CD8-positive, alpha-beta memory T cell (primary cell): Measurements from ENCODE around the gene HIVEP2. TPM values are rescaled to one million over a fixed set of nuclear protein-coding genes. Genes with fewer than 3 reads are reported as not detected.
A peak's percentile ranks its signal among the peaks of the same experiment; 100 is the strongest.

Source experiments
- CTCF ChIA-PET: fragments of 350-600 bp; sonication (Branson Sonifier 250); formaldehyde crosslinking; loops from one replicate; lab custom pipeline; 2021; ENCODE audit warnings: antibody characterized with exemption; lab: Charles Lee
- POLR2A ChIA-PET: fragments of 350-600 bp; sonication (Branson Sonifier 250); formaldehyde crosslinking; loops from one replicate; lab custom pipeline; 2021; ENCODE audit warnings: antibody characterized with exemption; lab: Charles Lee
- DNase-seq, 5 donors: peaks; one replicate each; pipeline versions ENCODE4 v3.0.0 to v3.0.0-alpha.2; 2020 to 2022; ENCODE audit warnings: mixed read lengths in 1 of 5
- H3K27ac ChIP-seq: one replicate; pipeline ENCODE4 v1.7.0; 2013; ENCODE audit warnings: low read depth, mild to moderate bottlenecking, low read length, moderate library complexity
- H3K27me3 ChIP-seq: 2 replicates; pipeline ENCODE4 v1.7.0; 2013; ENCODE audit warnings: low read length, mild to moderate bottlenecking; ENCODE audit not compliant: insufficient read depth, poor library complexity, severe bottlenecking
- H3K36me3 ChIP-seq: 2 replicates; pipeline ENCODE4 v1.7.0; 2013; ENCODE audit warnings: mild to moderate bottlenecking, low read length, moderate library complexity; ENCODE audit not compliant: insufficient read depth
- H3K4me1 ChIP-seq: 2 replicates; pipeline ENCODE4 v1.7.0; 2013; ENCODE audit warnings: mild to moderate bottlenecking, low read length, moderate library complexity; ENCODE audit not compliant: insufficient read depth
- H3K4me3 ChIP-seq: 2 replicates; pipeline ENCODE4 v1.7.0; 2013; ENCODE audit warnings: mild to moderate bottlenecking, low read length
- H3K9me3 ChIP-seq: 2 replicates; pipeline ENCODE4 v1.7.0; 2013; ENCODE audit warnings: mild to moderate bottlenecking, low read length
- H3K27ac Mint-ChIP-seq, 8 donors: one replicate each; pipeline ENCODE4 v1.8.0; 2020 to 2021; ENCODE audit warnings: mixed read lengths in 8 of 8, mild to moderate bottlenecking in 6 of 8, inconsistent platforms in 3 of 8, moderate library complexity in 3 of 8
- H3K27me3 Mint-ChIP-seq, 2 donors: one replicate each; pipeline ENCODE4 v1.8.0; 2020 to 2021; ENCODE audit warnings: mixed read lengths in 2 of 2, mild to moderate bottlenecking in 1 of 2, moderate library complexity in 1 of 2
- H3K36me3 Mint-ChIP-seq, 3 donors: one replicate each; pipeline ENCODE4 v1.8.0; 2020 to 2021; ENCODE audit warnings: mixed read lengths in 3 of 3, inconsistent platforms in 1 of 3, mild to moderate bottlenecking in 1 of 3
- H3K4me1 Mint-ChIP-seq, 3 donors: one replicate each; pipeline ENCODE4 v1.8.0; 2020 to 2021; ENCODE audit warnings: mixed read lengths in 3 of 3, inconsistent platforms in 1 of 3, mild to moderate bottlenecking in 1 of 3
- H3K4me3 Mint-ChIP-seq, 7 donors: one replicate each; pipeline ENCODE4 v1.8.0; 2020 to 2021; ENCODE audit warnings: mixed read lengths in 7 of 7, mild to moderate bottlenecking in 6 of 7, moderate library complexity in 4 of 7, inconsistent platforms in 2 of 7
- H3K9me3 Mint-ChIP-seq, 5 donors: one replicate each; pipeline ENCODE4 v1.8.0; 2020 to 2022; ENCODE audit warnings: mixed read lengths in 5 of 5, mild to moderate bottlenecking in 3 of 5, moderate library complexity in 2 of 5, inconsistent platforms in 1 of 5
- polyA plus RNA-seq: library from polyadenylated mRNA; unstranded; fragments of 300-500 nt; fragmentation: Illumina TruSeq; gene quantifications from one replicate; pipeline ENCODE4 v1.2.3, GENCODE V29; 2021
- total RNA-seq, 2 experiments: library from RNA; stranded (reverse); gene quantifications; one replicate each; pipeline ENCODE4 v1.2.3, GENCODE V29; 2021

HIVEP2 gene
- total and polyA plus RNA-seq, 3 experiments from 2014 or later = 15.4 to 37.2 (median 37.1) TPM

DNA sequence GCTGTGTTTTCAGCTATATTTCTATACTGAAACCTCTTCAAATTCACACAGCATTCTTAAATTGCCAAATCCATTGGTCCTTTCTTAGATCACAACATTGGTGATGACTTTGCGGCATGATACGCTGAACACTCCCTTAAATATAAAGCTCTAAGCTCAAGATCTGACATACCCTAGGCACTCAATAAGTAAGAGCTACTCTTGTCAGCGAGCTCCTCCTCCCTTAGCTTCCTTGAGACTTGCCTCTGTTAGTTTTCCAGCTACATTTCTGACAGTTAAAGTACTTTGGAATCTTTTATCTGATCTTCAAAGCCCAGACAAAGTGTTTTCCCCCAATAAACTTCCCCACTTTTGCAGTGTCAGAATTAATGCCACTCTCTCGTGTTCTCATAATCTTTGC, 117.0 kb downstream of the HIVEP2 start:
- Mint-ChIP-seq H3K4me1 (peaks cover 52 to 84% (median 76%) of the 10 kb centered on the region in 3 donors), H3K27me3 (no peaks in the 10 kb centered on the region), H3K9me3 (no peaks in the 10 kb centered on the region), H3K36me3 (peaks cover 7 to 43% (median 20%) of the 10 kb centered on the region in 3 donors), H3K27ac (peak overlapping the region in 4 of 8 donors; percentile 6 to 79 (median 54)), H3K4me3 (no peak overlapping the region)
- peaks cover 19% of the 10 kb centered on the region for H3K4me1 ChIP-seq
- ChIA-PET CTCF (interaction anchor here (0.7 to 2.6 kb wide), 5 partner anchors 8 to 74 kb away, joined by 3 to 8 read pairs (median 3); no protein-coding TSS in a partner anchor), POLR2A (interaction anchor here (0.6 kb wide), 1 partner anchor 29 kb away, joined by 4 read pairs; no protein-coding TSS in a partner anchor)
- H3K27ac ChIP-seq = no peak overlapping the region
- H3K4me3 ChIP-seq = no peak overlapping the region
- no peaks in the 10 kb centered on the region for H3K9me3 ChIP-seq
- no peak for DNase-seq
- H3K36me3 ChIP-seq = peaks cover 4% of the 10 kb centered on the region
- H3K27me3 ChIP-seq = no peaks in the 10 kb centered on the region

DNA sequence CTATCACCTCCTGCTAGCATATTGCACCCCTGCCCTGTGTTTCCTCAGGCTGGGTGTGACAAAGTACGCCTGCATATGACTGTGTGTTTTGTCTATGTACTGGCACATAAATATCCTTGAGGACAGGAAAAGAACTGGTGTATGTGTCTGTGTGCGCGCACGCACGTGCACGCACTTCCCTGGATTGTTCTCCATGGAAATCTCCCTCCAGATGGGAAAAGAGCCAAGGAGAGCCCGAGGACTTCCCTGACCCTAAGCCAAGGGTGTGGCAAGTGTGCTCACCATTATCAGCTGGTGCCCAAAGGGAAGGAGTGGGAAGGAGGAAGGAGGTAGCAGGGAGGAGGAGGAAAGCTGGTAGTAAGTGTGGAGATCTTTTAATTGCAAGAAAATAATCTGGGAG, 117.6 kb downstream of the HIVEP2 start:
- H3K4me3 Mint-ChIP-seq = no peak overlapping the region
- H3K27ac ChIP-seq = no peak overlapping the region
- peaks cover 20% of the 10 kb centered on the region for H3K4me1 ChIP-seq
- H3K27me3 ChIP-seq = no peaks in the 10 kb centered on the region
- H3K27ac Mint-ChIP-seq = peak overlapping the region in 4 of 8 donors; percentile 35 to 66 (median 58)
- peaks cover 52 to 84% (median 76%) of the 10 kb centered on the region in 3 donors for H3K4me1 Mint-ChIP-seq
- H3K36me3 ChIP-seq = peaks cover 4% of the 10 kb centered on the region
- no peaks in the 10 kb centered on the region for H3K9me3 Mint-ChIP-seq
- no peaks in the 10 kb centered on the region for H3K27me3 Mint-ChIP-seq
- DNase-seq = no peak
- no peak overlapping the region for H3K4me3 ChIP-seq
- no peaks in the 10 kb centered on the region for H3K9me3 ChIP-seq
- ChIA-PET CTCF (interaction anchor here (0.8 to 2.6 kb wide), 7 partner anchors 9 to 74 kb away, joined by 3 to 8 read pairs (median 3); no protein-coding TSS in a partner anchor), POLR2A (no interaction called here)
- peaks cover 13 to 44% (median 23%) of the 10 kb centered on the region in 3 donors for H3K36me3 Mint-ChIP-seq

DNA sequence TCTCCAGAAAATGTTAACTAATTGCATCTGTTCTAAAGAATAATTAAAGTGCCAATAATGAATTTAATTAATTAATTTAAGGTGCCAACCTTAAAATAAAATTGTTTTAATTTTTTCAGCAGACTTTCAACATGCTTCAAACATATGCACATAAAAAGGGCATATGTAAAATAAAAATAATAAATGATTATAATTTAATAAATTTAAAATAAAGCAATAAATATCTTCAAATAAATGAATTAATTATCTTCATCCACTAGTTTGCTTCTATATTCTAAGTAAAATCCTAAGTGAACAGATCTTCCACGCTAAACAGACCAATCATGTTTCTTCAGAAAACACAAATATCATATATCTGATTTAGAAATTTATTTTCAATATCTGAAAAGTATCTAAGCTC, 119.2 kb downstream of the HIVEP2 start:
- H3K27me3 ChIP-seq = no peaks in the 10 kb centered on the region
- H3K4me1 ChIP-seq = peaks cover 34% of the 10 kb centered on the region
- Mint-ChIP-seq H3K9me3 (no peaks in the 10 kb centered on the region), H3K4me3 (no peak overlapping the region), H3K4me1 (peaks cover 63 to 88% (median 85%) of the 10 kb centered on the region in 3 donors), H3K27ac (no peak overlapping the region), H3K36me3 (peaks cover 14 to 34% (median 14%) of the 10 kb centered on the region in 3 donors), H3K27me3 (no peaks in the 10 kb centered on the region)
- H3K36me3 ChIP-seq = peaks cover 4% of the 10 kb centered on the region
- CTCF ChIA-PET = no interaction called here
- POLR2A ChIA-PET = interaction anchor here (1.1 kb wide), 1 partner anchor 31 kb away, joined by 5 read pairs; no protein-coding TSS in a partner anchor
- H3K9me3 ChIP-seq = no peaks in the 10 kb centered on the region
- no peak overlapping the region for H3K4me3 ChIP-seq
- H3K27ac ChIP-seq = no peak overlapping the region
- DNase-seq = no peak

DNA sequence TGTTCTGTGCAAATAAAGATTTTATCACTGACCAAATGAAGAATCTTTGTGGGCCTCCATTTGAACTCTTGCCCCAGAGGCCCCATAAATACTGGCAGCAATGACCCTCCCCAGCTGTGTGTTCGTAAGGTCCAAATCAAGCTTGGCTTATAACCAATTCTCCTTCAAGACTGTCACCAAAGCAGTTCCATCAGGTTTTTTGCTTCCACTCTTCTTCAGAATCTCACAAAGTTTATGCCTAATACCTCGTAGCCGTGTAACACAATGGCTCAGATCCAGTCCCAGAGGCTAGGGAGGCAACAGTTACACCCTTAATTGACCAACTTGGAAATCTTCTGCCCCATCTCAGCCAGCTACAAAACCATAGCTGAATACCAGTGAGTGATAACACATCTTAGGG, 120.5 kb downstream of the HIVEP2 start:
- Mint-ChIP-seq H3K27ac (peak overlapping the region; percentile 18 to 76 (median 60)), H3K36me3 (peaks cover 12 to 28% (median 14%) of the 10 kb centered on the region in 3 donors)
- POLR2A ChIA-PET = no interaction called here

DNA sequence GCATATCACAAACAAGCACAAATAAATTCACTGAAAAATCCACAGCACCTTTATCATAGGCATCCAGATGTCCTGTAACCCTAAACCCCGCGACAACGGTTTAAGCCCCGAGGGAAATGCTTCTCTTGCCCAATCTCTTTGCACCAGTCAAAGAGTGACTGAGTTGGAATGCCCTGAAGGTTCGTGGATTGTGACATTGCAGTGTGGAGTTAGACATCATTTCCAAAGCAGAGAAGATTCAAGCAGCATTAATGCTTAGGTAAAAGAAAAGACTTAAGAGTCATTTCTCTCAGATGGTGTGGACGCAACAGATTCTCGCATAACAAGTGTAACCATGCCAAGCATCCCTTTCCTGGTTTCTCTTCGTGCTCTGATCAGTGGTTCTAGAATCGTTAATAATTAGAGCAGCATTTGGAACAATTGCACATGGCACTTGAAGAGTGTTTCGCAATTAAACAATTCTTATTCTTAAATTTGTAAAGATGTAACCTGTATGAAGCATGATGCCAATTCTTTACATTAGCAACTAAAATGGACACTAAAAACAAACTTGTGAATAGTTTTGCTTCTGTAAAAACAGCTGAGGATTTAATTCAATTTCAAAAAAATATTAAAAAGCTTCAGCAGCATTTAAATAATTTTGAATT, 121.6 kb downstream of the HIVEP2 start:
- H3K36me3 Mint-ChIP-seq = peaks cover 9 to 25% (median 14%) of the 10 kb centered on the region in 3 donors
- H3K4me3 Mint-ChIP-seq = peak overlapping the region in 5 of 7 donors; percentile 6 to 47 (median 34)
- POLR2A ChIA-PET = interaction anchor here (0.6 kb wide), 1 partner anchor 21 kb away, joined by 3 read pairs; no protein-coding TSS in a partner anchor
- peaks cover 0 to 4% of the 10 kb centered on the region in 2 donors for H3K27me3 Mint-ChIP-seq
- H3K4me1 Mint-ChIP-seq = peaks cover 68 to 88% (median 83%) of the 10 kb centered on the region in 3 donors
- Histone ChIP-seq H3K36me3 (peaks cover 4% of the 10 kb centered on the region), H3K27ac (no peak overlapping the region), H3K9me3 (no peaks in the 10 kb centered on the region), H3K4me3 (no peak overlapping the region), H3K27me3 (no peaks in the 10 kb centered on the region), H3K4me1 (peaks cover 51% of the 10 kb centered on the region)
- CTCF ChIA-PET = no interaction called here
- H3K27ac Mint-ChIP-seq = peak overlapping the region in 6 of 8 donors; percentile 64 to 89 (median 83)
- H3K9me3 Mint-ChIP-seq = no peaks in the 10 kb centered on the region
- no peak for DNase-seq

More for the DNA sequence above, 120.5 kb downstream of the HIVEP2 start:
- Histone ChIP-seq H3K36me3 (peaks cover 4% of the 10 kb centered on the region), H3K27me3 (no peaks in the 10 kb centered on the region), H3K4me3 (no peak overlapping the region), H3K9me3 (no peaks in the 10 kb centered on the region), H3K4me1 (peaks cover 46% of the 10 kb centered on the region), H3K27ac (no peak overlapping the region)
- Mint-ChIP-seq H3K27me3 (peaks cover 0 to 4% of the 10 kb centered on the region in 2 donors), H3K4me1 (peaks cover 67 to 91% (median 85%) of the 10 kb centered on the region in 3 donors), H3K4me3 (no peak overlapping the region), H3K9me3 (no peaks in the 10 kb centered on the region)
- no peak for DNase-seq
- CTCF ChIA-PET = no interaction called here

DNA sequence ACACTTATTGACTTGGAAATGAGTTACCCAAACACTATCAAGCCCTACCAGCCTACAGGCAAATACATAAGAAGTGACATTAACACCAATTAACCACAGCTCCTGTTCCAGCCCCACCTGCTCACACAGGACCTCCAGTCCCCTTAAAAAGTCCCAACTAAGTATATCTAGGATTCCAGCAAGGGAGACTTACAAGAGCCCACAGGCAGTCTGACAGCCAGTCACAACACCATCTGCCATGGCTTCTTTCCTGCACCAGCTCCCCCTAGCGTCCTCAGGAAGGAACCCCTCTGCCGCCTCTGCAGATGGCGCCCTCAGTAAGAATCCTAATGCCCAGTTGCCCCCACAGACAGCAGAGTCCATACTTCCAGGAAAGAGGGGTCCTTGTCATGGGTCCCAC, 122.1 kb downstream of the HIVEP2 start:
- H3K36me3 ChIP-seq = peaks cover 4% of the 10 kb centered on the region
- no peak overlapping the region for H3K4me3 ChIP-seq
- ChIA-PET POLR2A (no interaction called here), CTCF (no interaction called here)
- no peak overlapping the region for H3K27ac ChIP-seq
- no peaks in the 10 kb centered on the region for H3K9me3 Mint-ChIP-seq
- H3K27me3 Mint-ChIP-seq = peaks cover 0 to 4% of the 10 kb centered on the region in 2 donors
- peak overlapping the region in 4 of 7 donors; percentile 6 to 47 (median 29) for H3K4me3 Mint-ChIP-seq
- no peaks in the 10 kb centered on the region for H3K9me3 ChIP-seq
- DNase-seq = no peak
- no peaks in the 10 kb centered on the region for H3K27me3 ChIP-seq
- peak overlapping the region; percentile 2 to 89 (median 82) for H3K27ac Mint-ChIP-seq
- H3K4me1 Mint-ChIP-seq = peaks cover 65 to 83% (median 78%) of the 10 kb centered on the region in 3 donors
- peaks cover 56% of the 10 kb centered on the region for H3K4me1 ChIP-seq
- peaks cover 9 to 21% (median 14%) of the 10 kb centered on the region in 3 donors for H3K36me3 Mint-ChIP-seq

DNA sequence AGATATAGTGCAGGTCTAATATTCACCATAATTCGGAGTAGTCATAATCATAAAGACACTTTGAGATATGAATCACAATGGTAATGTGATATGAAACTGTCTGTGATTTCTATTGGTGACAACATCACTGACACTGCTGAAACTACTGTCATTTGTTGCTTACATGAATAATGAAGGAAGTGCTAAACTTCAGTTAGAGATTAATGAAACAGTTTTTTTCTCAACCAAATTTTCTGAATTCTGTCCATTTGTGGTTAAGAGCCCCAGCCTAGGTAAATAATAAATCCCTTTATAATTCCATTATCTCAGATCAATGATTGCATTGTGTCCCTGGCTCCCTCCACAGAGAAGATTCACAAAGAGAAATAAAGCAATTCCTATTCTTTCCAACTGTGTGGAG, 122.6 kb downstream of the HIVEP2 start:
- no peak for DNase-seq
- H3K36me3 ChIP-seq = peaks cover 4% of the 10 kb centered on the region
- Mint-ChIP-seq H3K27ac (peak overlapping the region in 7 of 8 donors; percentile 2 to 89 (median 82)), H3K27me3 (peaks cover 0 to 4% of the 10 kb centered on the region in 2 donors), H3K4me1 (peaks cover 64 to 82% (median 77%) of the 10 kb centered on the region in 3 donors), H3K4me3 (peak overlapping the region in 4 of 7 donors; percentile 24 to 47 (median 31)), H3K9me3 (no peaks in the 10 kb centered on the region), H3K36me3 (peaks cover 10 to 18% (median 12%) of the 10 kb centered on the region in 3 donors)
- ChIA-PET CTCF (no interaction called here), POLR2A (no interaction called here)
- no peak overlapping the region for H3K4me3 ChIP-seq
- no peaks in the 10 kb centered on the region for H3K9me3 ChIP-seq
- no peak overlapping the region for H3K27ac ChIP-seq
- no peaks in the 10 kb centered on the region for H3K27me3 ChIP-seq
- H3K4me1 ChIP-seq = peaks cover 60% of the 10 kb centered on the region

DNA sequence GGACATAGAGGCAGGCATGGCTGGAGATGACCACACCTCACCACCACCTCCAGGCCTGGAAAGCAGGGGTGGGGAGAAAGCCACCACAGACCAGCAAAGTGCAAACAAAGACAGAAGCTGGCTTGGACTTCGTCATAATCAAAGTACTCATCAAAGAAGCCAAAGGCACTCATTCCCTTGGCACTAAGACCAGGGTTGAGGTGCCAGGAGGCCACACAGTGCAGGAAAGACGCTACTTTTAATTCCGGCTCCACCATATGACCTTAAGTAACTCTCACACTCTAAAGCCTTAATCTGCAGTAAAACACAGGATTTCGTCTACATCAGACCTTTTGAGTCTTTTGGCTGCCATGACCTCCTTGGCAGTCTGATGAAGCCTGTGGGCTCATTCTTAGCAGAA, 123.1 kb downstream of the HIVEP2 start:
- H3K4me3 Mint-ChIP-seq = peak overlapping the region in 6 of 7 donors; percentile 0 to 74 (median 38)
- CTCF ChIA-PET = no interaction called here
- H3K9me3 ChIP-seq = no peaks in the 10 kb centered on the region
- peaks cover 64 to 80% (median 77%) of the 10 kb centered on the region in 3 donors for H3K4me1 Mint-ChIP-seq
- H3K9me3 Mint-ChIP-seq = no peaks in the 10 kb centered on the region
- peaks cover 4% of the 10 kb centered on the region for H3K36me3 ChIP-seq
- H3K27ac ChIP-seq = no peak overlapping the region
- peak overlapping the region; percentile 47 to 97 (median 80) for H3K27ac Mint-ChIP-seq
- peaks cover 10 to 17% (median 11%) of the 10 kb centered on the region in 3 donors for H3K36me3 Mint-ChIP-seq
- H3K27me3 Mint-ChIP-seq = peaks cover 0 to 4% of the 10 kb centered on the region in 2 donors
- H3K4me1 ChIP-seq = peaks cover 65% of the 10 kb centered on the region
- H3K4me3 ChIP-seq = no peak overlapping the region
- DNase-seq = no peak
- POLR2A ChIA-PET = no interaction called here
- H3K27me3 ChIP-seq = no peaks in the 10 kb centered on the region
